GM19238 (cell line): ENCODE results near the gene FGF14.

ENCODE experiments used
- DNase-seq: peaks from one replicate; pipeline ENCODE4 v3.0.0; 2011; ENCODE audit warnings: low spot score; ENCODE audit not compliant: insufficient read length

Gene FGF14

GRCh38 chr13:101730420-101731000, 671.3 kb downstream of the FGF14 start:
- DNase-seq = no peak

- no peak for DNase-seq
Observed at GRCh38 chr13:101728615-101729014, 673.2 kb downstream of the FGF14 start.

GRCh38 chr13:101728021-101728420, 673.8 kb downstream of the FGF14 start:
- DNase-seq = no peak

GRCh38 chr13:101727118-101727517, 674.7 kb downstream of the FGF14 start:
- no peak for DNase-seq

GRCh38 chr13:101726681-101727080, 675.2 kb downstream of the FGF14 start:
- DNase-seq = no peak

- DNase-seq = no peak
Observed at GRCh38 chr13:101718496-101718895, 683.4 kb downstream of the FGF14 start.

GRCh38 chr13:101717353-101717752, 684.5 kb downstream of the FGF14 start:
- no peak for DNase-seq

GRCh38 chr13:101714195-101714594, 687.7 kb downstream of the FGF14 start:
- DNase-seq = no peak

- DNase-seq = no peak
Observed at GRCh38 chr13:101712026-101712348, 689.9 kb downstream of the FGF14 start.

GRCh38 chr13:101711307-101712025, 690.4 kb downstream of the FGF14 start:
- no peak for DNase-seq

- DNase-seq = no peak
Observed at GRCh38 chr13:101709952-101710351, 691.9 kb downstream of the FGF14 start.

GRCh38 chr13:101708115-101708514, 693.7 kb downstream of the FGF14 start:
- no peak for DNase-seq

- DNase-seq = no peak
Observed at GRCh38 chr13:101707659-101708058, 694.2 kb downstream of the FGF14 start.

- DNase-seq = no peak
Observed at GRCh38 chr13:101706651-101707050, 695.2 kb downstream of the FGF14 start.

- no peak for DNase-seq
Observed at GRCh38 chr13:101703838-101704237, 698.0 kb downstream of the FGF14 start.

- DNase-seq = no peak
Observed at GRCh38 chr13:101703081-101703480, 698.8 kb downstream of the FGF14 start.

GRCh38 chr13:101700598-101700997, 701.2 kb downstream of the FGF14 start:
- no peak for DNase-seq

GRCh38 chr13:101698400-101698799, 703.4 kb downstream of the FGF14 start:
- DNase-seq = no peak

GRCh38 chr13:101697745-101698144, 704.1 kb downstream of the FGF14 start:
- DNase-seq = no peak

- DNase-seq = no peak
Observed at GRCh38 chr13:101695870-101696516, 705.9 kb downstream of the FGF14 start.

GRCh38 chr13:101691341-101691860, 710.4 kb downstream of the FGF14 start:
- no peak for DNase-seq

- no peak for DNase-seq
Observed at GRCh38 chr13:101690871-101691270, 711.0 kb downstream of the FGF14 start.

- no peak for DNase-seq
Observed at GRCh38 chr13:101686003-101686402, 715.8 kb downstream of the FGF14 start.
